ENCODE results near the gene OSTM1.

OSTM1 gene, protein sequence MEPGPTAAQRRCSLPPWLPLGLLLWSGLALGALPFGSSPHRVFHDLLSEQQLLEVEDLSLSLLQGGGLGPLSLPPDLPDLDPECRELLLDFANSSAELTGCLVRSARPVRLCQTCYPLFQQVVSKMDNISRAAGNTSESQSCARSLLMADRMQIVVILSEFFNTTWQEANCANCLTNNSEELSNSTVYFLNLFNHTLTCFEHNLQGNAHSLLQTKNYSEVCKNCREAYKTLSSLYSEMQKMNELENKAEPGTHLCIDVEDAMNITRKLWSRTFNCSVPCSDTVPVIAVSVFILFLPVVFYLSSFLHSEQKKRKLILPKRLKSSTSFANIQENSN

DNA sequence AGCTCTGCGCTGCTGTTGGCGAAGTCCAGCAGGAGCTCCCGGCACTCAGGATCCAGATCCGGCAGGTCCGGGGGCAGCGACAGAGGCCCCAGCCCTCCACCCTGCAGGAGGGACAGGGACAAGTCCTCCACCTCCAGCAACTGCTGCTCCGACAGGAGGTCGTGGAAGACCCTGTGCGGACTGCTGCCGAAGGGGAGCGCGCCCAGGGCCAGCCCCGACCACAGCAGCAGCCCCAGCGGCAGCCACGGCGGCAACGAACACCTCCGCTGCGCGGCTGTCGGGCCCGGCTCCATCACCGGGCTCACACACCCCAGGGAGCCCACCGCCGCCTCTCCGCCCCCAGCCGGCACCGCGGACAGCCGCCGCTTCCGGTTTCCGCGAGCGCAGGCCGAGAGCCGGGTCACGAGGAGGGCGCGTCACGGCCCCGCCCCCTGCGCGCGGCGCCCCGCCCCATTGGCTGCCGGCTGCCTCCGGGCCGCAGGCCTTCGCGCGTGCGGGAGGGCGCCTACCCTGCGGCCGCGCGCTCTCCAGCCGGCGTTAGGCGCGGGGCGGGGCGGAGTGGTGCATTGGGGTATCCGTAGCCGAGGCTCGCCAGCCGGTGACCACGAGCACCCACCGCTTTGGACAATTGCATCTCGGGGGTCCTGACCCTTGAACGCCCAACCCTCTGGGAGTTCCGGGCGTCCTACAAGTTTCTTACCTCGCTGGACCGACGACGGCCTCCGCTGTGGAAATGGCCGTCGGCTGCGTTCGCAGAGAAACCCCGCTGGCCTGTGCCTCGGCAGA, at the start of gene OSTM1:
Gene OSTM1, minus strand, starts transcription at position 383 of the 786 bp plus-strand sequence. Its CDS starts 90 bp downstream, at position 293.
- peak within 1 kb of the TSS; percentile 71 for H3K27ac Mint-ChIP-seq
- peaks cover 18% of the 10 kb centered on the region for H3K27me3 Mint-ChIP-seq (ENCODE audit: low read depth)
- peaks cover 11% of the 10 kb centered on the region for H3K4me1 Mint-ChIP-seq (ENCODE audit: low read depth)
- H3K4me3 Mint-ChIP-seq = peak within 1 kb of the TSS; percentile 84
- H3K9me3 Mint-ChIP-seq = no peaks in the 10 kb centered on the region
- H3K36me3 Mint-ChIP-seq (ENCODE audit: low read depth) = peaks cover 3% of the 10 kb centered on the region

DNA sequence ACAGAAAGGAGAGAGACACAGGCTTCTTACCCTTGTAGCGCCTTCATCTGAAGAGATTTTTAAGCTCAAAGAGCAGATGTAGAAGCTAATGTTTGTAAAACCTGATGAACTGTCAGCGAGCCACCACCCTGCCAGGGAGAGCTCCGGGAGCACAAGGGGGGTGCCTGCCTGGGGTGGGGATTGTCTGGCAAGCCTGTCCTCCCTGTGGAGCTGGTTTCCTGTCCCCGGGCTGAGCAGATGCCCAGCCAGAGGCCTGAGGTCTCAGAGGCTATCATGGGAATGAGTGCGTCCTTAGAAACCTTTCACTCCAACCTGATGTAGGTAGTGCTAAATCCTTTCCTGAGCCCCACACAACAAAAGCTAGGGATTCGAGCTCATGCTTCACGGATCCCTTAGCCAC, 49.4 kb upstream of the OSTM1 start:
- Mint-ChIP-seq H3K27ac (no peak overlapping the region), H3K27me3 (ENCODE audit: low read depth) (peaks cover 98% of the 10 kb centered on the region), H3K36me3 (ENCODE audit: low read depth) (peaks cover 2% of the 10 kb centered on the region), H3K9me3 (no peaks in the 10 kb centered on the region), H3K4me1 (ENCODE audit: low read depth) (peaks cover under 1% of the 10 kb centered on the region), H3K4me3 (no peak overlapping the region)

DNA sequence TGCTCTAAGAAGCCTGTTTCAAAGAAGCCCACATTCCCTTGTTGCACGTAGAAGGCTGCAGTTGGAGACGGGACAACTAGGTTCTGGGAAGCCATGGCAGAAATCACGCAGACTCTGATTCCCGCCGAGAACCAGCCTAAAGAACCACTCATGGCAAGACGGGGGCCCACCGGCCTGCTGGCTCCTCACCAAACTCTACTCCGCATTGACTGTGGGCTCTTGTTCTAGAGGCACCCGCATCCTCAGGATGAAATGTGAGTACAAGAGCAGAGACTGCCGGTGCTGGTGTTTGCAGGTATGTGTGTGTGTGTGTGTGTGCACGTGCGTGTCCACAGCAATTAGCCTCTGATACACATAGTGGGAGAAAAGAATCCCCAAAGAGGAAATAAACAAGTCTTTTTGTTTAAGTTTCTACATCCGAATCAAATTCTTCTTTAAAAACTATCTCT, 49.0 kb upstream of the OSTM1 start:
- Mint-ChIP-seq H3K27ac (no peak overlapping the region), H3K27me3 (ENCODE audit: low read depth) (peaks cover 98% of the 10 kb centered on the region), H3K4me3 (no peak overlapping the region), H3K36me3 (ENCODE audit: low read depth) (peaks cover 2% of the 10 kb centered on the region), H3K9me3 (no peaks in the 10 kb centered on the region), H3K4me1 (ENCODE audit: low read depth) (peaks cover 4% of the 10 kb centered on the region)

DNA sequence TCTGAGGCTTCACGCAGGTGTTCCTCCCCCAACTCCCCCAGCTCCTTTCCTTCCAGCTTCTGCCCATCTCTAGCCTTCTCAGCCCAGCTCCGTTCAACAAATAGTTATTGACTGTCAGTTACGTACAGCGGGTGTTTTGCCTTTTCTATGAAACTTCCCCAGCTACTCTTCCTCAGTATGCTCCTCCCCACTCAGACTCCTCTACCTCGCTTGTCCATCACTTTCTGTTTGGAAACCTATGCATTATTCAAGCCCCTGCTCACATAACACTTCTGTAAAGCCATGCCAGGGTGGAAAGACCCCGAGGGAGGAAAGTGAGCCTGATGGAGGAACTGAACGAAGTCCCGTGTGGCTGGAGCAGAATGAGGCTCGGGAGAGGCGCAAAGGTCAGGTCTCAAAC, 47.1 kb upstream of the OSTM1 start:
- no peak overlapping the region for H3K4me3 Mint-ChIP-seq
- H3K4me1 Mint-ChIP-seq (ENCODE audit: low read depth) = peaks cover 10% of the 10 kb centered on the region
- H3K27ac Mint-ChIP-seq = no peak overlapping the region

DNA sequence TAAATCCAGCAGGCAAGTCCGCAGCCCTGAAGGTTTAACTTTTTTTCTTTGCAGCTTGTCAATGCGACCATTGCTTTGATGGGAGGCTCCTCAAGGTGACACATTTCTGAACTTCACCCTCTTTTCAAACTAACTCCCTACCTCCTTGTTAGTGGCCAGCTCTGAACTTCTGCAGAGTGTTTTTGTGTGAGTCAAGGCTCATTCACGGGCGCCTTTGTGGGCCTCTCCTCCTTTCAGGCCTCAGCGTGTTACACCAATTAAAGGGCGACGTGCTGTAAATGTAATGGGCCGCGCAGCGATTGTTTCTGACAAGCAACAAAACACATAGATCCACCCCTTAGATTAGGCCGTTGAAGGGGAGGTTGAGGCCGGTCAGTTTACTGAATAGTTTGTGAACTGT, 45.8 kb upstream of the OSTM1 start:
- H3K4me1 Mint-ChIP-seq (ENCODE audit: low read depth) = peaks cover 19% of the 10 kb centered on the region
- peaks cover 5% of the 10 kb centered on the region for H3K36me3 Mint-ChIP-seq (ENCODE audit: low read depth)
- H3K27ac Mint-ChIP-seq = no peak overlapping the region
- no peaks in the 10 kb centered on the region for H3K9me3 Mint-ChIP-seq
- no peak overlapping the region for H3K4me3 Mint-ChIP-seq
- H3K27me3 Mint-ChIP-seq (ENCODE audit: low read depth) = peaks cover 96% of the 10 kb centered on the region

More for the DNA sequence above, 47.1 kb upstream of the OSTM1 start:
- peaks cover 96% of the 10 kb centered on the region for H3K27me3 Mint-ChIP-seq (ENCODE audit: low read depth)
- no peaks in the 10 kb centered on the region for H3K9me3 Mint-ChIP-seq
- H3K36me3 Mint-ChIP-seq (ENCODE audit: low read depth) = peaks cover 2% of the 10 kb centered on the region

DNA sequence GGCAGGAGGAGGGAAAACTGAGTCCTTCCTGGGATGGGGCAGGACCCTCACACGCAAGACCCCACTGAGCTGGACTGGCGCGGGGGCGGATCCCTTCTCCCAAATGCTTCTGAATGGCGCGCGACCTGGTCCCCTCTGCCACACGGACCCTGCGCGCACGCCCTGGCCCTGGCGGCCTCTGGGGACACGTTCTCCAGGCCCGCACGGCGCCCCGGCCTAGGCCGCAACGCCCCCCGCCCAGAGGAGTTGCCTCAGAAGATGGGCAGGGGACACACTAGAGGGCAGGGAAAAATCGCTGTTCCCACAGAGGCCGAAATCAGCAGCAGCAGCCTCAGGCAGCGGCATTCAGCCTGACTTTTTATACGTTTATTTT, 45.2 kb upstream of the OSTM1 start:
- H3K4me1 Mint-ChIP-seq (ENCODE audit: low read depth) = peaks cover 23% of the 10 kb centered on the region
- H3K9me3 Mint-ChIP-seq = no peaks in the 10 kb centered on the region
- no peak overlapping the region for H3K4me3 Mint-ChIP-seq
- peaks cover 6% of the 10 kb centered on the region for H3K36me3 Mint-ChIP-seq (ENCODE audit: low read depth)
- H3K27ac Mint-ChIP-seq = no peak overlapping the region
- peaks cover 97% of the 10 kb centered on the region for H3K27me3 Mint-ChIP-seq (ENCODE audit: low read depth)

DNA sequence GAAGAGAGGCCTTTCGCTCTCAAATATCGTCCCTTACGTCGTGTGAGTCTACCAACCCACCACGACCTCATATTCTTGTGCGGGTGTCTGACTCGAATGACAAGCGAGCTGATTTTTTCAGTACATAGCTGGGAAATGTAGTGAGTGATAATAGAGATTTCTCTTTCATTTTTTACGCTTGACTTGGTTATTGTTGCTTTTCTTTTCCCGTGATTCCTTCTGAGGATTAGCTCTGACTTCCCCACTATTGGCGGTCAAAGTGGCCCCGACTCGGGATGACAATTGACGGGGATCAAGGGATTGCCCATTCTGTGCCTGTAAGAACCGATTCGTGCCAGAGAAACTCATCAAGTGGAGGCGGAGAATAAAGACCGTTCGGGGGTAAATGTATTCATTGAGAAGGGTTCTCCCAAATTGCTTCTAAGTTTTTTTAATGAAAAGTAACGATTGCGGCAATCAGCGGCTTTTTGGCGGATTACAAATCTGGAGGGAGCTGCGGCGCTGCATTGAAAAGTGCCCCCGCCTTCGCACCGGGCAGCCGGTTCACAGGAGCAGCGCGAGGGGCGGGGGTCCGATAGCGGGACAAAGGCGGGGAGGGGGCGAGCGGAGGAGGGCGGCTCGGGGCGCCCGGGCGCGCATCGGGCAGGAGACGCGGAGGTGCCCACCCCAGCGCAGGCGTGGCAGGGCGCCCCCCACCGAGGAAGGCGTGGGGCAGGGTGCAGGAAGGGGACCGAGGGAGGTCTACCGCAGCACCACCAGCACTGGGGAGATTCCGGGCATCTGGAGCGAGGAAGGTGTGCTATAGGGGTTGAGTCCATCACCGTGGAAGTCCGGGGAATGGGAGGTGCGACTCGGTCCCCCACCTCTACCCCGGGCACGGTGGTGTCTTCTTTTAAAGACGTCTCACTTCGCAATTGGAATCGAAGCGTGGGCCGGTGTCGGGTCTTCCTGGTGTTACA, 44.5 kb upstream of the OSTM1 start:
- Mint-ChIP-seq H3K4me1 (ENCODE audit: low read depth) (peaks cover 27% of the 10 kb centered on the region), H3K27ac (peak overlapping the region; percentile 88)

DNA sequence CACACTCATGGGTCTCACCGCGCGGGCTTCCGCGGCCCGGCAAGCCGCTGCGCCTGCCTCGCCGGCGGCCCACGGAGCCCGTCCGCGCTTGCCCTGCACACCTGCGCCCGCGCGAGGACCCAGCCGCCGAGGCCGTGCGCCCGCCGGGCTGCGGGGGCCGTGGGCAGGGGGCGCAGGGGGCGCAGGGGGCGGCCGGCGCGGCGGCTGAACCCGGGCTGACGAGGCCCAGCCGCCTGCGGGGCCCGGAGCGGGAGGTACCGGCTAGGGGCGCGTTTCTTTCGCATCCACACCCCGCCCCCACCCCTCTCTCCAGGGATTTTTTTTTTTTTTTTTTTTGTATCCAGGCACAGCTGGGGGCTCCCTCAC, 43.8 kb upstream of the OSTM1 start:
- Mint-ChIP-seq H3K27ac (no peak overlapping the region), H3K4me1 (ENCODE audit: low read depth) (peaks cover 31% of the 10 kb centered on the region), H3K4me3 (peak overlapping the region; percentile 84), H3K27me3 (ENCODE audit: low read depth) (peaks cover 97% of the 10 kb centered on the region), H3K36me3 (ENCODE audit: low read depth) (peaks cover 7% of the 10 kb centered on the region), H3K9me3 (no peaks in the 10 kb centered on the region)

More for the DNA sequence above, 44.5 kb upstream of the OSTM1 start:
- H3K4me3 Mint-ChIP-seq = peak overlapping the region; percentile 81
- H3K36me3 Mint-ChIP-seq (ENCODE audit: low read depth) = peaks cover 7% of the 10 kb centered on the region
- H3K9me3 Mint-ChIP-seq = no peaks in the 10 kb centered on the region
- peaks cover 97% of the 10 kb centered on the region for H3K27me3 Mint-ChIP-seq (ENCODE audit: low read depth)

DNA sequence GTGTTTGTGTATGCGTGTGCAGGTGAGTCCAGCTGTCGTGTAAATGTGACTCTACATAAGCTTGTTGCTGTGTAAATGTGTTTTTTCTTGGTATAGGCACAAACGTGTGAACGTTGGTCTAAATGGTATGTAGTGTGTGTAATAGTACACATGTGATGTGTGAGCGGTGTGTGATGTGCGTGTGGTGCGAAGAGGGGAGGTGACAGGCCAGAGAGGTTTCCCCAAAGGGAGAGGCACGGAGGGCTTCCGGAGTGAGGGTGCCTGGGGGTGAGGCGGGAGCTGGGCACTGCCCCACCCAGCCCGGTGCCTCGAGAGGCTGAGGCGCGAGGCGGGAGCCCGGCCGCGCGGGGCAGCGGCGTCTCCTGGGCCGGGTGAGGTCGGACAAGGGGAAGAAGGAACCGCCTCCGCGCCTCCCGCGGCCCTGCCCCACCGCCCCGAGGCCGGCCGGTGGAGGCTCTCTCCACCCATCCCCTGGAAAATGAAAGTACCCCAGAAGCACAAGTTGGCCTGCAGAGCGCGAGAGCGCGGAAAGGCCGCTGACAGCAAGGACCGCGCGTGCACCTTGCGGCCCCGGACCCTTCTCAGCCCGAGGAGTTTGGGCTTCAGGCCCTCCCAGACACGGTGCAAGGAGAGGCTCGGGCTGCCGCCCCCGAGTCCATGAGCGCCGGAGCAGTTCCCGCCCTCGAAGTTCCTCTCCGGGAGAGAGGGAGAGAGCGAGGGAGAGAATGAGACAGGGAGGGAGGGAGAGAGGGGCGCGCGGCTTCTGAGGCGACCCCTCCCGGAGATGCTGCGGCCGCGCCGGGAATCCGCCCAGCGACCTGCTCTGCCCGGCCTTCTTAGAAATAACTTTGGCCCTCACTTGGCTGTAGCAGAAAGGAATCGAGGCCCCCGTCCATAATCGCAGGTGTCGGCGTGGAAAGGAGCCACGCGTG, 43.2 kb upstream of the OSTM1 start:
- Mint-ChIP-seq H3K36me3 (ENCODE audit: low read depth) (peaks cover 7% of the 10 kb centered on the region), H3K9me3 (no peaks in the 10 kb centered on the region), H3K4me3 (peak overlapping the region; percentile 84), H3K27ac (peak overlapping the region; percentile 10), H3K27me3 (ENCODE audit: low read depth) (peaks cover 97% of the 10 kb centered on the region), H3K4me1 (ENCODE audit: low read depth) (peaks cover 32% of the 10 kb centered on the region)

DNA sequence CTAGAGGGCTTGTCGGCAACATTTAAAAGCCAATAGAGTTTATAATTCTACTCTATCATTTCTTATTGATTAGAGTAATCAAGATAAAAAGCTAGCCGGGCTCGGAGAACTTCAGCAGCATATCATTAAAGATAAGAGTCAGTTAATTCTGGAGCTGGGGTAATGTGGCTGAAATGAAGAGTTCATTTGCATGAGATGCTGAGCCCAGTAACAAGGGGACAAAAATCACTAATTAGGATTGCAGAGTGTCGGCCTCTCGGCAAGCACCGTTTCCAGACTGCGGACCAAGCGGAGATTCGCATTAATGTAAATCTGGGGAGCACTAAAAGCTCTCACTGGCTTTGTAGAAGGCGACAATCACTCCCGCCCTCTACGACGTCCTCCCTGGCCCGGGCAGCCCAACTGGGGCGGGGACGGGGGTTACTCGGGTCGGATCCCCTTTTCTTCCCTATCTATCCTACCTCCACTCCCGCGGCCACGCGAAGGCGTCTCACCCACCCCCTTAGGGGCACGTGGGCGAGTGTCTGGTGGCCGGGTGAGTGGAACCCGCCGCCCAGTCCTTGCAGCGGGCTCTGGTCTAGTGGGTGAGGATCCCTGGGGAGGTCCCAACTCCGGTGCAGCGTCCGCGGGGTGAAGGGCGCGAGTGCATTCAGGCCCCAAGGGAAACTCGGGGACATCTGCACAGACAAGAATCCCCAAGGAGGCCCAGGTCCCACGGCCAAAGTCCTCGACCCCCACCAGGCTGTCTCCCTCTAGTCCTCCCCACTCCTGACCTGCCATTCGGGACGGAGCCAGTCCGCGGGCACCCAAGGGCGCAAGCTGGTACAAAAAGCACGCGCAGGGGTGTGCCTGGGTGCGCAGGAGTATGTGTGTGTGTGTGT, 42.2 kb upstream of the OSTM1 start:
- Mint-ChIP-seq H3K4me3 (peak overlapping the region; percentile 84), H3K36me3 (ENCODE audit: low read depth) (peaks cover 7% of the 10 kb centered on the region), H3K9me3 (no peaks in the 10 kb centered on the region), H3K4me1 (ENCODE audit: low read depth) (peaks cover 32% of the 10 kb centered on the region), H3K27ac (no peak overlapping the region), H3K27me3 (ENCODE audit: low read depth) (peaks cover 96% of the 10 kb centered on the region)

DNA sequence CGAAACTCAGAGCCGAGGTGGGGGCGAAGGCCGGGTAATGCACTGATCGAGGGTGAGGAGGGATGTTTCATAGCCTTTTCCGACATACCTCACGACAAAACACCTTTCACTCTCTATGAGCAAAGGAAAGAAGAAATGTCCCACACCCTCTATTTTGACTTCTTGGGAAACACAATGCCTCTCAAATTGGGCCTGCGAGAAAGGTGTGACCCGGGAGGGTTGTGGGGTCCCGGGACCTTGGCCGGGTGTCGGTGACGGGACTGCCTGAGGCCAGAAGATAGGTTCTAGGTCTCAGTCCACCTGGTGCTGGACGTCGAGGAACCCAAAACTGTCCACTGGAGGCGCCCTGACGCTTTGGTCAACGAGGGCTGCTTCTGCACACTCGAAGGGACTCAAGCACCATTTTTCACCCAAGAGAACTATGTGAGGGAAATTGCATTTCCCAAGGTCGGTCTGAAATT, 41.1 kb upstream of the OSTM1 start:
- Mint-ChIP-seq H3K27me3 (ENCODE audit: low read depth) (peaks cover 94% of the 10 kb centered on the region), H3K9me3 (no peaks in the 10 kb centered on the region), H3K27ac (peak overlapping the region; percentile 38), H3K4me3 (peak overlapping the region; percentile 76), H3K4me1 (ENCODE audit: low read depth) (peaks cover 32% of the 10 kb centered on the region), H3K36me3 (ENCODE audit: low read depth) (peaks cover 5% of the 10 kb centered on the region)

DNA sequence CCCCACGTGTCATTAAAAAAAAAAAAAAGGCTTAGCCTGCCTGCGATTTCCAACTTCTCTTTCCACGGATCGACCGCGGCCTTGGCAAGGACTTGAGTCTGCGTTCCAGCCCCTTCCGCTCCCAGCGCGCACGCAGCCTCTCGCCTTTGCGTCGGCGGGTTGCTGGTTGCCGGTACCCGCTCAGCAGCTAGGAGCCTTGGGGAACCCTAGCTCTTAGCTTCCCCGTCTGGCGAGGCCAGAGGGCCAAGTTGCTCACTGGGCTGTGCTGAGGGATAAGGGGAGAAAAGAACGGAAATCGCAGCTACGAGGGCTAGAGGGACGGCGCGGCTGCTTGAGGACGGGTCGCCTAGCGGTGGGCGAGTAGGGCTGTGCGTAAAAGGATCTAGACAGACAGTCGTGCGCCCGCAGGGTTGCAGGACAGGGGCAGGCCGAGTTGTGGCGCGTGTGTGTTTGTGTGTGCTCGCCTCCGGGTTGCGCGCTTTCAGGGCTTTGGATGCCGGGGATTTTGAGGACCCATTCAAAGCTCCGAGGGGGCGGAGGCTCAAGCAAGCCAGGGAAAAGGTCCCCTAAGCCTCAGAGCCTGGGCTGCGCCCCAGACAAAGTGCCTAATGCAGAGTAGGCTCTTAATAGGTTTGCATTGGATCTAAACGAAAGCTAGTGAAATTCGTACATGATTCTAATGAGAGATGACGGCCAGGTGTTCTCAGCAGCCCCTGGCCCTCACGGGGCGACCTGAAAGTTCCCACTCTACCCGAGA, 40.5 kb upstream of the OSTM1 start:
- peak overlapping the region; percentile 68 for H3K27ac Mint-ChIP-seq
- H3K27me3 Mint-ChIP-seq (ENCODE audit: low read depth) = peaks cover 92% of the 10 kb centered on the region
- peaks cover 5% of the 10 kb centered on the region for H3K36me3 Mint-ChIP-seq (ENCODE audit: low read depth)
- no peaks in the 10 kb centered on the region for H3K9me3 Mint-ChIP-seq
- peak overlapping the region; percentile 76 for H3K4me3 Mint-ChIP-seq
- peaks cover 32% of the 10 kb centered on the region for H3K4me1 Mint-ChIP-seq (ENCODE audit: low read depth)
